Endothelial cell of umbilical vein (primary cell): Measurements from ENCODE around the gene IGSF9.

Experiments
- EZH2 ChIP-seq: IDR thresholded peaks from 2 replicates; pipeline ENCODE4 v1.6.1; 2012; ENCODE audit warnings: borderline replicate concordance, low read depth, mild to moderate bottlenecking, moderate library complexity, low read length, inconsistent platforms; ENCODE audit not compliant: severe bottlenecking
- FOS ChIP-seq: IDR thresholded peaks from 2 replicates; pipeline ENCODE4 v1.6.1; 2011; ENCODE audit warnings: mild to moderate bottlenecking, low read length, moderate library complexity, borderline replicate concordance; ENCODE audit not compliant: insufficient read depth
- GATA2 ChIP-seq: IDR thresholded peaks from 2 replicates; pipeline ENCODE4 v1.7.0; 2011; ENCODE audit warnings: low read depth, mild to moderate bottlenecking, moderate library complexity, mixed read lengths, low read length; ENCODE audit not compliant: insufficient read length, insufficient read depth
- JUN ChIP-seq: IDR thresholded peaks from 2 replicates; pipeline ENCODE4 v1.6.1; 2011; ENCODE audit warnings: borderline replicate concordance, low read depth; ENCODE audit not compliant: insufficient read length, insufficient read depth
- MYC ChIP-seq: IDR thresholded peaks from one replicate; pipeline ENCODE4 v1.6.1; 2011; ENCODE audit warnings: mild to moderate bottlenecking, low read depth, low read length
- POLR2A ChIP-seq: IDR thresholded peaks from 2 replicates; pipeline ENCODE4 v1.6.1; 2012; ENCODE audit warnings: low read depth, mild to moderate bottlenecking, control low read depth, low read length
- POLR2AphosphoS5 ChIP-seq: IDR thresholded peaks from 2 replicates; pipeline ENCODE4 v1.6.1; 2012; ENCODE audit warnings: low read depth, mild to moderate bottlenecking, control low read depth, low read length, moderate library complexity; ENCODE audit not compliant: insufficient read depth
- TF ChIP-seq, protein P1 (sequence below), 2 donors: IDR thresholded peaks; 1 replicate in 1 of 2; 2 replicates in 1 of 2; pipeline ENCODE4 v1.5.1; 2011; ENCODE audit warnings: low read length in 2 of 2, mild to moderate bottlenecking in 2 of 2, moderate library complexity in 2 of 2, control low read depth in 1 of 2, inconsistent platforms in 1 of 2, low read depth in 1 of 2; ENCODE audit not compliant: insufficient read depth in 1 of 2; ENCODE audit errors: extremely low read depth in 1 of 2
- TF ChIP-seq, protein P2 (sequence below): IDR thresholded peaks from 2 replicates; pipeline ENCODE4 v1.6.1; 2011; ENCODE audit not compliant: insufficient read depth, insufficient read length

DNA sequence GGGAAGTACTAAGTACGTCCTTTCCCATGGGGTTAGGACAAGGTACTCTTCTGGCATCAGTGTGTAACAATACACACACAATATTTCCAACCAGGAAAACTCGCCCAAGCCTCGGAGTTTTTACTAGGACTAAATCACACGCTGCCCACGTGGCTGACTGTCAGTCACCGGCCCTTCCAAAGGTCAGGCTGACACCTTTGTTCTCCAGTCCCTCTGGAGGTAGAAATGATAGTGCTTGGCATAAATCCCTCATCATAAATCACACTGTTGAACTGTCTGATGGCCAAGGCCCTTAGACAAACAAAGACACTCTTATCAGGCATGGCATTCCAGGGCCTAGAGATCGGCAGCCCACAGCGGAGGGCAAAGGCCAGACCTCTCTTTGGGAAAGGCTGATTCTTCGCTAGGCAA is 25.5 kb upstream of the IGSF9 start:
- TF ChIP-seq, protein P1, sequence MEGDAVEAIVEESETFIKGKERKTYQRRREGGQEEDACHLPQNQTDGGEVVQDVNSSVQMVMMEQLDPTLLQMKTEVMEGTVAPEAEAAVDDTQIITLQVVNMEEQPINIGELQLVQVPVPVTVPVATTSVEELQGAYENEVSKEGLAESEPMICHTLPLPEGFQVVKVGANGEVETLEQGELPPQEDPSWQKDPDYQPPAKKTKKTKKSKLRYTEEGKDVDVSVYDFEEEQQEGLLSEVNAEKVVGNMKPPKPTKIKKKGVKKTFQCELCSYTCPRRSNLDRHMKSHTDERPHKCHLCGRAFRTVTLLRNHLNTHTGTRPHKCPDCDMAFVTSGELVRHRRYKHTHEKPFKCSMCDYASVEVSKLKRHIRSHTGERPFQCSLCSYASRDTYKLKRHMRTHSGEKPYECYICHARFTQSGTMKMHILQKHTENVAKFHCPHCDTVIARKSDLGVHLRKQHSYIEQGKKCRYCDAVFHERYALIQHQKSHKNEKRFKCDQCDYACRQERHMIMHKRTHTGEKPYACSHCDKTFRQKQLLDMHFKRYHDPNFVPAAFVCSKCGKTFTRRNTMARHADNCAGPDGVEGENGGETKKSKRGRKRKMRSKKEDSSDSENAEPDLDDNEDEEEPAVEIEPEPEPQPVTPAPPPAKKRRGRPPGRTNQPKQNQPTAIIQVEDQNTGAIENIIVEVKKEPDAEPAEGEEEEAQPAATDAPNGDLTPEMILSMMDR (IDR thresholded peaks at IDR 0.05; ENCODE audit: extremely low read depth in 1 of 2, insufficient read depth in 1 of 2, low read depth in 1 of 2, low read length in 2 of 2): no peak
- TF ChIP-seq, protein P2, sequence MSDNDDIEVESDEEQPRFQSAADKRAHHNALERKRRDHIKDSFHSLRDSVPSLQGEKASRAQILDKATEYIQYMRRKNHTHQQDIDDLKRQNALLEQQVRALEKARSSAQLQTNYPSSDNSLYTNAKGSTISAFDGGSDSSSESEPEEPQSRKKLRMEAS: no peak
- TF ChIP-seq POLR2A: no peak
- no peak for TF ChIP-seq POLR2AphosphoS5
- TF ChIP-seq JUN: no peak
- TF ChIP-seq EZH2: no peak
- TF ChIP-seq FOS: no peak
- TF ChIP-seq GATA2: no peak
- TF ChIP-seq MYC: no peak
